Activated B cell treated with CpG ODN at 0.5 μM for 24 hours (primary cell): ENCODE measurements around the gene GLYR1. TPM values are rescaled to one million over a fixed set of nuclear protein-coding genes. Genes with fewer than 3 reads are reported as not detected.

Experiments used
- ATAC-seq: fragments of 200-7000 bp; cut with Tn5 transposase; one replicate; pipeline ENCODE4 v1.10.0; 2021; ENCODE audit warnings: low read depth, mild to moderate bottlenecking, moderate library complexity
- CTCF ChIA-PET: fragments of 350-600 bp; sonication (Branson Sonifier 250); formaldehyde crosslinking; loops from one replicate; lab custom pipeline; 2021; ENCODE audit warnings: antibody characterized with exemption; lab: Charles Lee
- POLR2A ChIA-PET: fragments of 350-600 bp; sonication (Branson Sonifier 250); formaldehyde crosslinking; loops from one replicate; lab custom pipeline; 2021; ENCODE audit warnings: antibody characterized with exemption; lab: Charles Lee
- DNase-seq: peaks from one replicate; pipeline ENCODE4 v3.0.0; 2022
- H3K27ac Mint-ChIP-seq: one replicate; pipeline ENCODE4 v1.8.0; 2020; ENCODE audit warnings: mixed read lengths
- H3K27me3 Mint-ChIP-seq: one replicate; pipeline ENCODE4 v1.8.0; 2021; ENCODE audit warnings: mixed read lengths
- H3K36me3 Mint-ChIP-seq: one replicate; pipeline ENCODE4 v1.8.0; 2021; ENCODE audit warnings: low read depth, mixed read lengths
- H3K4me1 Mint-ChIP-seq: one replicate; pipeline ENCODE4 v1.8.0; 2021; ENCODE audit warnings: mixed read lengths
- H3K4me3 Mint-ChIP-seq: one replicate; pipeline ENCODE4 v1.8.0; 2020; ENCODE audit warnings: mild to moderate bottlenecking, mixed read lengths
- H3K9me3 Mint-ChIP-seq: one replicate; pipeline ENCODE4 v1.8.0; 2020; ENCODE audit warnings: mixed read lengths
- CTCF ChIP-seq: fragments of 200-600 bp; IDR thresholded peaks from one replicate; pipeline ENCODE4 v1.8.0; 2022; ENCODE audit warnings: antibody characterized with exemption, mild to moderate bottlenecking
- intact Hi-C: fragments of 100-400 bp; cut with micrococcal nuclease; formaldehyde crosslinking; loops from one replicate; pipeline ENCODE4 v1.15.1; 2024
- total RNA-seq: library from RNA; stranded (reverse); gene quantifications from 2 replicates; pipeline ENCODE4 v1.2.3, GENCODE V29; 2022

The GLYR1 gene
- total RNA-seq, 1 donor from 2014 or later, result 156 TPM

- peaks cover 92% of the 10 kb centered on the region for H3K36me3 Mint-ChIP-seq
- CTCF ChIA-PET, result no interaction called here
- no peak for TF ChIP-seq CTCF
- no peak for DNase-seq
- H3K4me3 Mint-ChIP-seq, result no peak overlapping the region
- H3K4me1 Mint-ChIP-seq, result no peaks in the 10 kb centered on the region
- ATAC-seq, result no peak
- no peaks in the 10 kb centered on the region for H3K27me3 Mint-ChIP-seq
- POLR2A ChIA-PET, result no interaction called here
- H3K9me3 Mint-ChIP-seq, result no peaks in the 10 kb centered on the region
- intact Hi-C loops, result no loop called here
- no peak overlapping the region for H3K27ac Mint-ChIP-seq
Measured at GRCh38 chr16:4882633-4883285, 35.7 kb upstream of the GLYR1 start.

GRCh38 chr16:4882000-4882632 lies 35.0 kb upstream of the GLYR1 start:
- Mint-ChIP-seq H3K36me3 (peaks cover 94% of the 10 kb centered on the region), H3K4me3 (no peak overlapping the region), H3K27me3 (no peaks in the 10 kb centered on the region), H3K4me1 (no peaks in the 10 kb centered on the region), H3K9me3 (no peaks in the 10 kb centered on the region), H3K27ac (no peak overlapping the region)
- DNase-seq, result no peak
- CTCF ChIA-PET, result no interaction called here
- no peak for TF ChIP-seq CTCF
- POLR2A ChIA-PET, result no interaction called here
- no peak for ATAC-seq
- intact Hi-C loops, result no loop called here

- Mint-ChIP-seq H3K9me3 (no peaks in the 10 kb centered on the region), H3K27me3 (no peaks in the 10 kb centered on the region), H3K4me3 (no peak overlapping the region), H3K4me1 (no peaks in the 10 kb centered on the region), H3K36me3 (peaks cover 88% of the 10 kb centered on the region), H3K27ac (no peak overlapping the region)
- no peak for TF ChIP-seq CTCF
- no peak for DNase-seq
- ATAC-seq, result no peak
- CTCF ChIA-PET, result no interaction called here
- POLR2A ChIA-PET, result no interaction called here
- intact Hi-C loops, result no loop called here
Measured at GRCh38 chr16:4880006-4880580, 33.0 kb upstream of the GLYR1 start.

GRCh38 chr16:4879049-4879448 lies 32.0 kb upstream of the GLYR1 start:
- no peak overlapping the region for H3K27ac Mint-ChIP-seq
- H3K4me3 Mint-ChIP-seq, result no peak overlapping the region
- H3K4me1 Mint-ChIP-seq, result no peaks in the 10 kb centered on the region
- ChIA-PET CTCF (no interaction called here), POLR2A (no interaction called here)
- peaks cover 88% of the 10 kb centered on the region for H3K36me3 Mint-ChIP-seq
- ATAC-seq (no peak), DNase-seq (no peak)
- H3K27me3 Mint-ChIP-seq, result no peaks in the 10 kb centered on the region
- no peaks in the 10 kb centered on the region for H3K9me3 Mint-ChIP-seq
- no peak for TF ChIP-seq CTCF
- intact Hi-C loops, result no loop called here

- H3K4me3 Mint-ChIP-seq, result no peak overlapping the region
- no peaks in the 10 kb centered on the region for H3K4me1 Mint-ChIP-seq
- DNase-seq, result no peak
- TF ChIP-seq CTCF, result no peak
- ChIA-PET POLR2A (no interaction called here), CTCF (no interaction called here)
- no peak for ATAC-seq
- H3K27ac Mint-ChIP-seq, result no peak overlapping the region
- peaks cover 88% of the 10 kb centered on the region for H3K36me3 Mint-ChIP-seq
- no peaks in the 10 kb centered on the region for H3K27me3 Mint-ChIP-seq
- intact Hi-C loops, result no loop called here
- H3K9me3 Mint-ChIP-seq, result no peaks in the 10 kb centered on the region
Measured at GRCh38 chr16:4877380-4877685, 30.2 kb upstream of the GLYR1 start.
